ENCODE measurements around the gene TRIM41.
A peak's percentile ranks its signal among the peaks of the same experiment; 100 is the strongest.
"Not testable (repeated sequence)": the region's sequence is repeated elsewhere in the genome, so short reads cannot be mapped to it uniquely, and the experiment has no call there.

The TRIM41 gene

GRCh38 chr5:181223058-181223728, at the start of gene TRIM41:
TRIM41 (plus strand) TSS chr5:181223281; CDS start chr5:181224000, 719 bp downstream.
- Mint-ChIP-seq H3K4me3 (peak within 1 kb of the TSS; percentile 82), H3K4me1 (ENCODE audit: low read depth) (peaks cover 47% of the 10 kb centered on the region), H3K27me3 (peaks cover 3% of the 10 kb centered on the region), H3K9me3 (no peaks in the 10 kb centered on the region), H3K27ac (peak within 1 kb of the TSS; percentile 93), H3K36me3 (ENCODE audit: low read depth) (peaks cover 22% of the 10 kb centered on the region)
- intact Hi-C loops (cut with micrococcal nuclease) = loop anchor here (1.0 to 5.0 kb wide), 3 partner anchors 16 to 39 kb away; partner anchors contain the start of gene TRIM52

GRCh38 chr5:181173420-181174342, 49.4 kb upstream of the TRIM41 start:
- Mint-ChIP-seq H3K9me3 (no peaks in the 10 kb centered on the region), H3K36me3 (ENCODE audit: low read depth) (no peaks in the 10 kb centered on the region), H3K4me1 (ENCODE audit: low read depth) (peaks cover 31% of the 10 kb centered on the region), H3K27me3 (peaks cover 82% of the 10 kb centered on the region), H3K4me3 (peak overlapping the region; percentile 65), H3K27ac (peak overlapping the region; percentile 3)
- intact Hi-C loops (cut with micrococcal nuclease) = loop anchor here (5.0 kb wide), 1 partner anchor 34 kb away; the partner anchor contains the start of gene TRIM7

DNA sequence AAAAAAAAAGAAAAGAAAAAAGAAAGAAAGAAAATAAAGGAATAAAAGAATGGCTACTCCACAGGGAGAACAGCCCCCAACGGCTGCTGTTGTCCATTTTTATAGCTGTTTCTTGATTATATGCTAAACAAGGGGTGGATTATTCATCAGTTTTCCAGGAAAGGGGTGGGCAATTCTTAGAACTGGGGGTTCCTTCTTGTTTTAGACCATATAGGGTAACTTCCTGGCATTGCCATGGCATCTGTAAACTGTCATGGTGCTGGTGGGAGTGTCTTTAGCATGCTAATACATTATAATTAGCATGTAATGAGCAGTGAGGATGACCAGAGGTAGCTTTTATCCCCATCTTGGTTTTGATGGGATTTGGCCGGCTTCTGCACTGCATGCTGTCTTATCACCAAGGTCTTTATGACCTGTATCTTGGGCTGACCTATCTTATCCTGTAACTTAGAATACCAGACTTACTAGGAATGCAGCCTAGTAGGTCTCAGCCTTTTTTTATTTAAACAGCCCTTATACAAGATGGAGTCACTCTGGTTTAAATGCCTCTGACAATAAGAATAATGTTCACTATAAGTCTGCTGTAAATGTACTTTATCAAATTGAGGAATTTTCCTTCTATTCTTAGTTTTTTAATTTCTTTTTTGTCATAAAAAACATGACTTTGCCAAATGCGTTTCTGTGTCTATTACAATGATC, 46.7 kb upstream of the TRIM41 start:
- Mint-ChIP-seq H3K27ac (no peak overlapping the region), H3K4me1 (ENCODE audit: low read depth) (peaks cover 25% of the 10 kb centered on the region), H3K36me3 (ENCODE audit: low read depth) (no peaks in the 10 kb centered on the region), H3K27me3 (peaks cover 67% of the 10 kb centered on the region), H3K9me3 (no peaks in the 10 kb centered on the region), H3K4me3 (no peak overlapping the region)
- intact Hi-C loops (cut with micrococcal nuclease) = no loop called here

DNA sequence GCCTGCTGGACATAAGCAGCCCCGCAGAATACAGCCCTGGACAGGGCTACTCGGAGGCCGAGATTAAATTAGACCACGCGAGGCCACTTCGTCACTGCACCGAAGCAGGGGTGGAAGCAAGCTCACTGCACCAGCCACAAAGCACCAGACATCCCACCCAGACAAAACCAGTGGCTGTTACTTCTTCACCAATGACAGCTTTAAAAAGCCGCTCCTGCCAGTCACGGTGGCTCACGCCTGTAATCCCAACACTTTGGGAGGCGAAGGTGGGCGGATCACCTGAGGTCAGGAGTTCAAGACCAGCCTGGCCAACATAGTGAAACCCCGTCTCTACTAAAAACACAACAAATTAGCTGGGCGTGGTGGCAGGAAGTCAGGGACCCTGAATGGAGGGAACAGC, 45.5 kb upstream of the TRIM41 start:
- H3K36me3 Mint-ChIP-seq (ENCODE audit: low read depth); H3K27ac Mint-ChIP-seq; H3K4me3 Mint-ChIP-seq; H3K9me3 Mint-ChIP-seq; intact Hi-C loops (cut with micrococcal nuclease): not testable (repeated sequence)
- Mint-ChIP-seq H3K4me1 (ENCODE audit: low read depth) (peaks cover 34% of the 10 kb centered on the region), H3K27me3 (peaks cover 66% of the 10 kb centered on the region)

DNA sequence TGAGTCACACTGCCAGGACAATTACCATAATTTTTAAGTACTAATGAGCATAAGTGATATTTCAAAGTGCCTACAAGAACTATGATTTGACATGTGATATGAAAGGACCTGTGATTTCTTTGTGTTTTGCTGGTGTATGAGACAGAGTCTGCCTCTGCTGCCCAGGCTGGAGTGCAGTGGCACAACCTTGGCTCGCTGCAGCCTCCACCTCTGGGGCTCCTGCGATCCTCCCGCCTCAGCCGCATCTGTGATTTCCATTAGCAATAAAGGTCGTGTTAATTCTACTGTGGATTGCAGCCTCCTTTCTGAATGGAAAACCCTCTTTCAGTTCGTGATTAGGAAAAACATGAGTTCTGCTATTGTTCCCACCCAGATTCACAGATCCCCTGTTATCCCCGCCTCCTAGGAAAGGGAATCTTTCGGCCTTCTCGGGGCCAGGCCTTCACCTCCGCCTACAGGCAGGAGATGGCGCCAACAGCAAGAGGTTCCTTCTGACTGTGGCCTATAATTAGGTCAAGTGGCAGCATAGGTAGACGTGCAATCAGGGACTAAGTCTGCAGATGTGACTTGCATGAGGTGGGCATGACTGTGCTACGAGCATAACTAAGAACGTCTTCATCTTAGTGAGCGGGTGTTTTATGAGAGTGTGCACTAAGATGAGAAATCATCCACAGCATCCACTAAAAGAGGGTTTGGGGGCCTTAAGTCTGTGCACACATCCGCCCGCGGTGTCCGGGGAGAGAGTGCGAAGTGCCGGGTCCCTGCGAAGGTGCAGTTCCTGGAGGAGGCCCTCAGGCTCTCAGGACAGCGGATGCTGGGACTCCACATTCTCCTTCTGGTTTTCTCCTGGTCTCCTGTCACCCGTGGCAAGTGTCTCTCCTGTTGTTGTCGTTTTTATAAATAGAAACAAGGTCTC, 41.2 kb upstream of the TRIM41 start:
- H3K27me3 Mint-ChIP-seq = peaks cover 46% of the 10 kb centered on the region
- peaks cover 37% of the 10 kb centered on the region for H3K4me1 Mint-ChIP-seq (ENCODE audit: low read depth)
- no peak overlapping the region for H3K4me3 Mint-ChIP-seq
- H3K9me3 Mint-ChIP-seq = no peaks in the 10 kb centered on the region
- no peak overlapping the region for H3K27ac Mint-ChIP-seq
- H3K36me3 Mint-ChIP-seq (ENCODE audit: low read depth) = peaks cover 6% of the 10 kb centered on the region
- intact Hi-C loops (cut with micrococcal nuclease) = loop anchor here (2.0 kb wide), 1 partner anchor 23 kb away; no protein-coding TSS in a partner anchor

DNA sequence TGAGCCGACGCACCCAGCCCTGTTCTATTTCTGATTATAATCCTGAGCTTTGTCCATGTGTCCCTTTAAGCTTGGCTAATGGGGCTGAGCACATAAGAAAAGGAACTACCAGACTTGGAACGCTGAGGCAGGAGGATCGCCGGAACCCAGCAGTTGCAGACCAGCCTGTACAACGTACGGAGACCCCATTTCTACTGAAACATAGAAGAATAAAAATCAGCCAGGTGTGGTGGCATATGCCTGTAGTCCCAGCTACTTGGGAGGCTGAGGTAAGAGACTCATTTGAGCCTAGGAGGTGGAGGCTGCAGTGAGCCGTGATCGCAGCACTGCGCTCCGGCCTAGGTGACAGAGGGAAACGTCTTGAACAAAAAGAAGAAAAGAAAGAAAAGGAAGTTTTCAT, 40.4 kb upstream of the TRIM41 start:
- Mint-ChIP-seq H3K36me3 (ENCODE audit: low read depth) (peaks cover 6% of the 10 kb centered on the region), H3K27ac (peak overlapping the region; percentile 9)
- intact Hi-C loops (cut with micrococcal nuclease) = no loop called here

GRCh38 chr5:181184845-181185216, 38.2 kb upstream of the TRIM41 start:
- H3K27ac Mint-ChIP-seq = peak overlapping the region; percentile 91
- H3K4me3 Mint-ChIP-seq = peak overlapping the region; percentile 88
- peaks cover 44% of the 10 kb centered on the region for H3K27me3 Mint-ChIP-seq
- intact Hi-C loops (cut with micrococcal nuclease) = loop anchor here (5.0 kb wide), 1 partner anchor 77 kb away; the partner anchor contains the start of gene TRIM52
- peaks cover 22% of the 10 kb centered on the region for H3K36me3 Mint-ChIP-seq (ENCODE audit: low read depth)
- no peaks in the 10 kb centered on the region for H3K9me3 Mint-ChIP-seq
- H3K4me1 Mint-ChIP-seq (ENCODE audit: low read depth) = peaks cover 60% of the 10 kb centered on the region

More for the DNA sequence above, 40.4 kb upstream of the TRIM41 start:
- H3K4me3 Mint-ChIP-seq = peak overlapping the region; percentile 68
- no peaks in the 10 kb centered on the region for H3K9me3 Mint-ChIP-seq
- H3K27me3 Mint-ChIP-seq = peaks cover 45% of the 10 kb centered on the region
- H3K4me1 Mint-ChIP-seq (ENCODE audit: low read depth) = peaks cover 41% of the 10 kb centered on the region

DNA sequence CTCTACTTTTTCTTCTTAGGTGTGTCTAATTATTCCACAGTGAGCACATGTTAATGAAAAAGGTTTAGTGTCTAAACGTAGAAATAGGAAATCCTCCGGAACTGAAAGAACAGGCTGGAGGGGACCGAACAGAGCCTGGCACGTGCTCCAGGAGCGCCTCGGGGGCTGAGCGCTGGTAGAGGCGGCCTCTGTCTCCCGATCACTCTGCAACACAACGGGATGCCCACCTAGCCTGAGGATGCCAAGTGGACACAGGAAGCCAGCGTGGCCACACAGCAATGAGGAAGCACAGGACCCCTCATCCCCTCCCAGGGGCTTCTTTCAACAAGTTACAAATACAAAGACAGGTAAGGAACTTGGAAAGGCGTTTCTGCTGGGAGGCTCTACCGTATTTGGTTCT, 37.5 kb upstream of the TRIM41 start:
- Mint-ChIP-seq H3K36me3 (ENCODE audit: low read depth) (peaks cover 28% of the 10 kb centered on the region), H3K9me3 (no peaks in the 10 kb centered on the region), H3K27me3 (peaks cover 45% of the 10 kb centered on the region), H3K27ac (no peak overlapping the region), H3K4me1 (ENCODE audit: low read depth) (peaks cover 60% of the 10 kb centered on the region), H3K4me3 (no peak overlapping the region)
- intact Hi-C loops (cut with micrococcal nuclease) = loop anchor here (5.0 kb wide), 1 partner anchor 77 kb away; the partner anchor contains the start of gene TRIM52

DNA sequence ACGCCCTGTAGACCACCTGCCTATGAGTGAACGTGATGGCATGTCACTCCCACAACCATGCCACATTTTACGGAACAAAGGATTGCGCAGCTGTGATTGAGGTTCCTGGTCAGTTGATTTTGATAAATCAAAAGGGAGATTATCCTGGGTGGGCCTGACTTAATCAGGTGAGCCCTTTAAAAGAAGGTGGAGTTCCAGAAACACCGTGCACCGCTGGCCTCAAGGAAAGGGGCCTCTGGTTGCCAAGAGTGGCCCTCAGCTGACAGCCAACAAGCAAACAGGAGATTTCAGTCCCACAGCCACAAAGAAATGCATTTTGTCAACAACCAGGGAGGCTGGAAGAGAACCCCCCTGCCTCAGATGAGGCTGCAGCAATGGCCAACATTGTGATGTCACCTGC, 37.1 kb upstream of the TRIM41 start:
- intact Hi-C loops (cut with micrococcal nuclease) = loop anchor here (5.0 kb wide), 1 partner anchor 76 kb away; the partner anchor contains the start of gene TRIM52
- peaks cover 31% of the 10 kb centered on the region for H3K36me3 Mint-ChIP-seq (ENCODE audit: low read depth)
- peaks cover 61% of the 10 kb centered on the region for H3K4me1 Mint-ChIP-seq (ENCODE audit: low read depth)

DNA sequence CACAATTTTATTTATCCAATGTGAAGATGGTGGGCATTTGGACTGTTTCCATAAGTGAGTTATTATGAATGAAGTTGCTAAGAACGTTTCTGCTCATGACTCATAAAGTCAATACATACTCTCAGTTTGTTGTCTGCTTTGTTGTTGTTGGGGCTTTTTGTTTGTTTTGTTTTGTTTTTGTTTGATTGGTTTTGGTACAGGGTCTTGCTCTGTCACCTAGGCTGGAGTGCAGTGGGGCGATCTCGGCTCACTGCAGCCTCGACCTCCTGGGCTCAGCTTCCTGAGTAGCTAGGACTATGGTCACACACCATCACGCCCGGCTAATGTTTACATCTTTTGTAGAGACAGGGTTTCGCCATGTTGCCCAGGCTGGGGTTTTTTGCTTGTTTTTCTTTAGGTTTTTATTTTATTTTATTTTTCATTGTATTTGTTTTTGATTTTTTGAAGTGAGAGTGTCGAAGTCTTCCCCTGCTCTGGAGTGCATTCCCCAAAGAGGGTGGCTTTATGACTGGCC, 36.0 kb upstream of the TRIM41 start:
- Mint-ChIP-seq H3K4me3 (peak overlapping the region; percentile 99), H3K9me3 (no peaks in the 10 kb centered on the region), H3K27me3 (peaks cover 37% of the 10 kb centered on the region), H3K4me1 (ENCODE audit: low read depth) (peaks cover 65% of the 10 kb centered on the region), H3K27ac (no peak overlapping the region), H3K36me3 (ENCODE audit: low read depth) (peaks cover 41% of the 10 kb centered on the region)
- intact Hi-C loops (cut with micrococcal nuclease) = loop anchor here (5.0 kb wide), 1 partner anchor 75 kb away; the partner anchor contains the start of gene TRIM52

More for the DNA sequence above, 37.1 kb upstream of the TRIM41 start:
- Mint-ChIP-seq H3K4me3 (no peak overlapping the region), H3K9me3 (no peaks in the 10 kb centered on the region), H3K27me3 (peaks cover 45% of the 10 kb centered on the region), H3K27ac (no peak overlapping the region)

- Mint-ChIP-seq H3K4me3 (peak overlapping the region; percentile 99), H3K36me3 (ENCODE audit: low read depth) (peaks cover 43% of the 10 kb centered on the region), H3K4me1 (ENCODE audit: low read depth) (peaks cover 66% of the 10 kb centered on the region), H3K27me3 (peaks cover 34% of the 10 kb centered on the region), H3K27ac (peak overlapping the region; percentile 99), H3K9me3 (no peaks in the 10 kb centered on the region)
- intact Hi-C loops (cut with micrococcal nuclease) = loop anchor here (5.0 kb wide), 1 partner anchor 75 kb away; the partner anchor contains the start of gene TRIM52
Measured at GRCh38 chr5:181187500-181188213, 35.4 kb upstream of the TRIM41 start.

Data from dendritic cell treated with granulocyte-macrophage colony-stimulating factor and Interleukin-4, amounts not matched to agents 40 ng/mL and 50 ng/mL, for 4 days (primary cell).